Mucosa of descending colon (tissue), 3 donors: ENCODE measurements around the gene GRM4. TPM values are rescaled to one million over a fixed set of nuclear protein-coding genes. Genes with fewer than 3 reads are reported as not detected.

Experiments used
- ATAC-seq: fragments of 200-7000 bp; cut with Tn5 transposase; one replicate; pipeline ENCODE4 v1.9.1; 2020; ENCODE audit warnings: mild to moderate bottlenecking, moderate library complexity
- DNase-seq, 3 donors: peaks; one replicate each; pipeline ENCODE4 v3.0.0-alpha.2; 2020
- H3K36me3 ChIP-seq: fragments of 200-600 bp; one replicate; pipeline ENCODE4 v1.8.0; 2021; ENCODE audit warnings: low read depth, mild to moderate bottlenecking
- H3K4me1 ChIP-seq: fragments of 200-600 bp; one replicate; pipeline ENCODE4 v1.8.0; 2021; ENCODE audit warnings: low read depth, mild to moderate bottlenecking
- H3K4me3 ChIP-seq: fragments of 200-600 bp; one replicate; pipeline ENCODE4 v1.8.0; 2021; ENCODE audit warnings: mild to moderate bottlenecking
- H3K9me3 ChIP-seq: fragments of 200-600 bp; one replicate; pipeline ENCODE4 v1.8.0; 2021; ENCODE audit warnings: mild to moderate bottlenecking
- intact Hi-C, 2 donors: fragments of 100-400 bp; cut with DNase I in 1 of 2; cut with micrococcal nuclease in 1 of 2; formaldehyde crosslinking; loops; one replicate each; pipeline versions ENCODE4 v1.11.0 to v1.11.1; 2022; cut with DNase I, micrococcal nuclease
- total RNA-seq, 3 donors: library from RNA; stranded (reverse); fragmentation: NEBNext Ultra II Directional in 2 of 3; extraction: Animal tissue kit (Norgen Biotek cat#: 25700) in 2 of 3; gene quantifications; one replicate each; pipeline versions ENCODE4 v1.2.1 to v1.2.4, GENCODE V29; 2021 to 2023
- TF ChIP-seq, protein P1 (sequence below): fragments of 200-600 bp; IDR thresholded peaks from one replicate; pipeline ENCODE4 v1.8.0; 2022; ENCODE audit warnings: antibody characterized with exemption, mild to moderate bottlenecking
- donor health status: DM: no; HTN: no; CAD: no; lungs with moderate emphysema.
- donor health status: DM: no; HTN: no; CAD: no.
- donor health status: DM: no; HTN: yes; CAD: no.

The GRM4 gene
- total RNA-seq, 3 donors from 2014 or later = 0.22 to 0.25 TPM; not detected in 1

DNA sequence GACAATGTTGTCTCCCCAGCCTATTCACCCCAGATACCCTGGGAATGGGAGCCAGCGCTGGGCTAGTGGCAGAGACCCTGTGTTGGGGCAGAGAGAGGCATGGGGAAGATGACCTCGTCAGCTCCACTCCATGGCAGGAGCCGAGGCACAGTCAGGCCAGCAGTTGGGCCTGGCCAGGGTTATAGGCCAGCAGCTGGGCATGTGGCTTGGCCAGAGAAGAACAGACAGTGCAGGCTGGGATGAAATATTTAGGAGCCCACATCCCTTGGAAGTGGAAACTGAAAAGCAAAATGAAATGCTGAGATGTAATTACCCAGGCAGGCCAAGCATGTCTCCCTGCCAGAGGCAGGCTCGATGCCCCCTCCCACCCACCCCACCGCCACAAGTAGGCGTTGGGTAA, 70.0 kb downstream of the GRM4 start:
- ATAC-seq (no peak), DNase-seq (no peak)
- H3K36me3 ChIP-seq = no peaks in the 10 kb centered on the region
- intact Hi-C loops = no loop called here
- H3K4me3 ChIP-seq = no peak overlapping the region
- H3K9me3 ChIP-seq = no peaks in the 10 kb centered on the region
- H3K4me1 ChIP-seq = no peaks in the 10 kb centered on the region
- TF ChIP-seq, protein P1, sequence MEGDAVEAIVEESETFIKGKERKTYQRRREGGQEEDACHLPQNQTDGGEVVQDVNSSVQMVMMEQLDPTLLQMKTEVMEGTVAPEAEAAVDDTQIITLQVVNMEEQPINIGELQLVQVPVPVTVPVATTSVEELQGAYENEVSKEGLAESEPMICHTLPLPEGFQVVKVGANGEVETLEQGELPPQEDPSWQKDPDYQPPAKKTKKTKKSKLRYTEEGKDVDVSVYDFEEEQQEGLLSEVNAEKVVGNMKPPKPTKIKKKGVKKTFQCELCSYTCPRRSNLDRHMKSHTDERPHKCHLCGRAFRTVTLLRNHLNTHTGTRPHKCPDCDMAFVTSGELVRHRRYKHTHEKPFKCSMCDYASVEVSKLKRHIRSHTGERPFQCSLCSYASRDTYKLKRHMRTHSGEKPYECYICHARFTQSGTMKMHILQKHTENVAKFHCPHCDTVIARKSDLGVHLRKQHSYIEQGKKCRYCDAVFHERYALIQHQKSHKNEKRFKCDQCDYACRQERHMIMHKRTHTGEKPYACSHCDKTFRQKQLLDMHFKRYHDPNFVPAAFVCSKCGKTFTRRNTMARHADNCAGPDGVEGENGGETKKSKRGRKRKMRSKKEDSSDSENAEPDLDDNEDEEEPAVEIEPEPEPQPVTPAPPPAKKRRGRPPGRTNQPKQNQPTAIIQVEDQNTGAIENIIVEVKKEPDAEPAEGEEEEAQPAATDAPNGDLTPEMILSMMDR = no peak

DNA sequence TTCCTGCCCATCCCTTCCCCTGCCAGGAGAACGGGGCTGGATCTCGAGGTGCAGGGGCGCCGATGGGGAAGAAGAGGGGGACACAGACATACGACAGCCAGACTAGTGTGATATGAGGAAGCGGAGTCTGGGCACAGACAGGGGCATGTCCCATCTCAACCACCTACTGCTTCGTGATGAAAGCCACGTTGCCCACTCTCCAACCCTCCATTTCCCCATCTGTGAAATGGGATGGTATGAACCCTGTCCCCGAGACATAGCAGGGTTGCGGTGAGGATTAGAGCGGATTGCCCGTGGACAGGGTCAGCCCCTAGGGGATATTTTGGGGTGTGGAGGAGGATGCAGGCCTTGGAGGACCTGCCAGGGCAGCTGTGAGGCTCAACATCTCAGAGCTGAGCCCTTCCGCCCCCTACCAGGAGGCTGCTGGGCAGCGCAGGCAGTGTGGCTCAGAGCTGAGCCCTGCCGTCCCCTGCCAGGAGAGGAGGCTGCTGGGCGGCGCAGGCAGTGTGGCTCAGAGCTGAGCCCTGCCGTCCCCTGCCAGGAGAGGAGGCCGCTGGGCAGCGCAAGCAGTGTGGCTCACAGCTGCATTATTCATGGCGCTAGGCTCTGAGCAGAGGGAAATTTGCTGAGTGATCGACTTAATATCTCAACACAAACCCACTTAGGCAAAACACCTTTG, 71.7 kb downstream of the GRM4 start:
- Histone ChIP-seq H3K9me3 (no peaks in the 10 kb centered on the region), H3K4me3 (no peak overlapping the region), H3K4me1 (no peaks in the 10 kb centered on the region), H3K36me3 (no peaks in the 10 kb centered on the region)
- TF ChIP-seq, protein P1 = no peak
- intact Hi-C loops = no loop called here
- ATAC-seq (no peak), DNase-seq (no peak)

DNA sequence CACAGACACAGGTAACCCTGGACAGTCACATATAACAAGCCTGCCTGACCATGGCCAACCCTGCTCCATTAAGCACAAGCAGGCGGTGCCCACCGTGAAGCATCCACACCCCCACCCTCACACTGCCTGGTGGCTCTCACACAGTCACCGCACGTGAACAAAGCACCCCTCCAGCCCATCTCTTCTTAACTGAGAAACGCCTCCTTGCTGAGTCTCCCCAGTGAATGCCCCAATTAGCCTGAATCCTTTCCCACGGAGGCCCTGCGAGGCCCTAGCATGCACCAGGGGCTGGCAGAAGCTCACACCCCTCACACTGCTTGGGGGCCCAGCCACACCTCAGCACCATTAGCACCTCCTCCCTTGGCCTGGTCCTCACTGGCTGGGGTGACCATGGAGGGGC, 72.3 kb downstream of the GRM4 start:
- ATAC-seq (no peak), DNase-seq (no peak)
- Histone ChIP-seq H3K4me1 (no peaks in the 10 kb centered on the region), H3K4me3 (no peak overlapping the region), H3K9me3 (no peaks in the 10 kb centered on the region), H3K36me3 (no peaks in the 10 kb centered on the region)
- intact Hi-C loops = no loop called here
- TF ChIP-seq, protein P1 = no peak

DNA sequence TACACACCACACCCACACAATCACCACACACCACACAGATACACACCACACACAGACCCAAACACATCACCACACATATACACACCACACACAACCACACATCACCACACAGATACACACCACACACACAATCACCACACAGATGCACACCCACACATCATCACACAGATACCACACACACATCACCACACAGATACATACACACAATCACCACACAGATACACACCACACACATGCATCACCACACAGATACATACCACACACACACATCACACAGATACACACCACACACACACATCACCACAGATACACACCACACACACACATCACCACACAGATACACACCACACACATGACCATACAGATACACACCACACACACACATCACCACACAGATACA, 73.2 kb downstream of the GRM4 start:
- H3K9me3 ChIP-seq = no peaks in the 10 kb centered on the region
- no peak for DNase-seq
- no peaks in the 10 kb centered on the region for H3K36me3 ChIP-seq
- no peaks in the 10 kb centered on the region for H3K4me1 ChIP-seq
- no peak overlapping the region for H3K4me3 ChIP-seq
- TF ChIP-seq, protein P1 = no peak
- ATAC-seq = no peak
- intact Hi-C loops = no loop called here

DNA sequence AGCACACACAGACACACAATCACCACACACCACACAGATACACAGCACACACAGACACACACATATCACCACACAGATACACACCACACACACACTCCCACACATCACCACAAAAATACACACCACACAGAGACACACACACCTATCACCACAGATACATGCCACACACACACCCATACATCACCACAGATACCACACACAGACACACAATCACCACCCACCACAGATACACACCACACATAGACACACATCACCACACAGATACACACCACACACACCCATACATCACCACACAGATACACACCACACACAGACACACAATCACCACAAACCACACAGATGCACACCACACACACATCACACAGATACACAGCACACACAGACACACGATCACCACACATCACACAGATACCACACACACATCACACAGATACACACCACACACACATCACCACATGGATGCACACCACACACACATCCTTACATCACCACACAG, 74.0 kb downstream of the GRM4 start:
- no peak for ATAC-seq

More for the DNA sequence above, 74.0 kb downstream of the GRM4 start:
- Histone ChIP-seq H3K9me3 (no peaks in the 10 kb centered on the region), H3K4me1 (no peaks in the 10 kb centered on the region), H3K36me3 (no peaks in the 10 kb centered on the region), H3K4me3 (no peak overlapping the region)
- TF ChIP-seq, protein P1 = no peak
- no peak for DNase-seq
- intact Hi-C loops = no loop called here
